ENCODE data around the gene RGPD6.
"Not testable (repeated sequence)": the region's sequence is repeated elsewhere in the genome, so short reads cannot be mapped to it uniquely, and the experiment has no call there.

RGPD6 gene

GRCh38 chr2:110480084-110480483, 96.9 kb downstream of the RGPD6 start:
- not testable (repeated sequence) for ATAC-seq

DNA sequence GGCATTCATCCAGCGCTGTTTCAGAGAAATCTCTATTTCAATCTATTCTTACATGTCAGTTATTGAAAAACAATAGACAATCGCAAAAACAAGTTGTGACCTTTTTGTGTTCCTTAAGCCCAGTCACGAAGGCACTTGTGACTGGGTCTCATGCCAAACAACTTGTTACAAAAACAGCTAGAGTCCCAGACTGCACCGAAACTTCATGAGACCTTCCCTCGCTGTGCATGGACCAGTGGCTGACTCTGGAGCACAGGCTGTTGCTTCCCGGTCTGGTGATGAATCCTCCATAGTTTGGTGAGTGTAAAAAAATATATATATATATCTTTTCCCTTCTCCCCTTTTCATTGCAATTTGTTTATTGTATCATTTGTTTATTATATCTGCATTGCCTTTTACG, 99.7 kb downstream of the RGPD6 start:
- not testable (repeated sequence) for ATAC-seq

GRCh38 chr2:110476952-110477351, 100.1 kb downstream of the RGPD6 start:
- not testable (repeated sequence) for ATAC-seq

DNA sequence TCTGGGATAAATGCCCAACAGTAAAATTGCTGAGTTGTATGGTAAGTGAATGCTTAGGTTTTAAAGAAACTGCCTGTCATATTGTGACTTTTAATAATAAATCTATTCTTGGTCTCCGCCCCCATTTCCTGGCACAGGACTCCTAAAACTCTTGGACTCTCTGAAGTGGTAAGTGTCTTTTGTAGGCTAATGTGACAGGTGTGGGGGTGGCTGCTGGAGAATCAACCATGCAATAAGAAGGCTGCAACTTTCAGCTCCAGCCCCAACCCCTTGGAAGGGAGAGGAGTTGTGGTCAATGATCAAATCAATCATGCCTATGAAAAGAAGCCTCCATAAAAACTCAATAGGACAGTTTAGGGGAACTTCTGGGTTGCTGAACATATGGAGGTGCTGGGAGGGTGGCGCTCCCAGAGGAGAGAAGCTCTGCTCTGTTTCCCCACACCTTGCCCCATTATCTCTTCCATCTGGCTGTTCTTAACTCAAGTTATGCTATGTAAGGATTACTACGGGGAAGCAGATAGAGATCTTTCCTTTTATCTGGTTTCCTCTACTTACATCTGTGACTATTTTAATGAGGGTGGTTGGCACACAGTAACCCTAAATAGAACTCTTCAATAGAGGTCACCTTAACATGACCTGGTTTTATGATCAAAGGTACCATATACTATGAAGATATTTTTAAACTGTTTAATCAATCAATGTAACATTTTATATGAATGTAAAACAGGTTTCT, 101.2 kb downstream of the RGPD6 start:
- ATAC-seq, result not testable (repeated sequence)

GRCh38 chr2:110474898-110475297, 102.1 kb downstream of the RGPD6 start:
- peak; percentile 95 to 98 for ATAC-seq

GRCh38 chr2:110473059-110473358, 104.0 kb downstream of the RGPD6 start:
- ATAC-seq, result not testable (repeated sequence)

- ATAC-seq, result not testable (repeated sequence)
Measured at GRCh38 chr2:110472171-110473058, 104.6 kb downstream of the RGPD6 start, which contains the start of gene LIMS4. Gene LIMS4 (minus strand): TSS chr2:110472816. CDS start chr2:110472778, 38 bp downstream.

- ATAC-seq, result not testable (repeated sequence)
Measured at GRCh38 chr2:110468921-110469320, 108.1 kb downstream of the RGPD6 start.

DNA sequence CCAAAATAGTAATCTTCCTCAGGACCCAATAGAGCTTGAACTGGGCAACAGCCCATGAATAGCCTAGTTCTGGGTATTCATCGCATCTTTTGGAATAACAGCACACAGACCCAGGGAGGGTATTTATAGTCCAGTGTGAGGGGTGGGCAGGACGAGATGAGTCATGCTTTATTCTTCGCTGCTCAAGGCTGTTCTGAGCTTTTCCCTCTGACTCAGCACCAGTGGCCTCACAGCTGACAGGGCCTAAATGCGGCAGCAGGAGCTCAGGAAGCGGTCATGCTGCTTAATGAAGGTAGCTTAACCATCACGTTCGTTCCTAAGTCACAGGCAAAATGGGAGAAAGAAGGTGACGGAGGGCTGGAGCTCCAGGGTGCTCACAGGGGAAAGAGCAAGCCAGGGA, 111.7 kb downstream of the RGPD6 start:
- ATAC-seq, result not testable (repeated sequence)
